Measurements from ENCODE around the gene C11orf65.

GRCh38 chr11:108435066-108435465 is 32.3 kb downstream of the C11orf65 start:
- TF ChIP-seq CTCF (IDR thresholded peaks at IDR 0.05) (no peak), POLR2AphosphoS5 (IDR thresholded peaks at IDR 0.05) (no peak), POLR2A (IDR thresholded peaks at IDR 0.05) (no peak), EP300 (IDR thresholded peaks at IDR 0.05) (no peak)
